SK-N-SH treated with all-trans-retinoic acid at 6 μM for 48 hours (cell line): Measurements from ENCODE around the gene COQ2.
A peak's percentile ranks its signal among the peaks of the same experiment; 100 is the strongest.
"Not testable (repeated sequence)": the region's sequence is repeated elsewhere in the genome, so short reads cannot be mapped to it uniquely, and the experiment has no call there.

ENCODE experiments used
- ATAC-seq: fragments of 200-7000 bp; cut with Tn5 transposase; 3 replicates; pipeline ENCODE4 v1.9.1; 2020; ENCODE audit warnings: mild to moderate bottlenecking, moderate library complexity
- ARNTL ChIP-seq: fragments of 450-650 bp; formaldehyde crosslinking; IDR thresholded peaks from 2 replicates; pipeline ENCODE4 v1.5.0; 2020; ENCODE audit warnings: low read depth, mild to moderate bottlenecking, moderate library complexity, borderline replicate concordance
- CSDC2 ChIP-seq: fragments of 250-450 bp; sonication (Bioruptor Pico); IDR thresholded peaks from 2 replicates; pipeline ENCODE4 v1.5.0; 2020; ENCODE audit warnings: mild to moderate bottlenecking, moderate library complexity
- ESRRG ChIP-seq: fragments of 250-450 bp; sonication (Bioruptor Pico); IDR thresholded peaks from 2 replicates; pipeline ENCODE4 v1.6.1; 2021; ENCODE audit warnings: mild to moderate bottlenecking
- OSR1 ChIP-seq: fragments of 250-450 bp; sonication (Bioruptor Pico); IDR thresholded peaks from 2 replicates; pipeline ENCODE4 v1.8.0; 2022; ENCODE audit warnings: moderate library complexity, mild to moderate bottlenecking, inconsistent platforms
- PPARA ChIP-seq: fragments of 250-450 bp; sonication (Bioruptor Pico); IDR thresholded peaks from 2 replicates; pipeline ENCODE4 v1.5.0; 2020; ENCODE audit warnings: mild to moderate bottlenecking, borderline replicate concordance
- RARB ChIP-seq: fragments of 250-450 bp; sonication (Bioruptor Pico); IDR thresholded peaks from 2 replicates; pipeline ENCODE4 v1.8.0; 2021; ENCODE audit warnings: mild to moderate bottlenecking, moderate library complexity
- TCF4 ChIP-seq: fragments of 250-450 bp; sonication (Bioruptor Pico); IDR thresholded peaks from 2 replicates; pipeline ENCODE4 v1.8.0; 2021; ENCODE audit warnings: mild to moderate bottlenecking, moderate library complexity, borderline replicate concordance
- TOX ChIP-seq: fragments of 250-450 bp; sonication (Bioruptor Pico); IDR thresholded peaks from 2 replicates; pipeline ENCODE4 v1.8.0; 2021; ENCODE audit warnings: mild to moderate bottlenecking, moderate library complexity, borderline replicate concordance
- ZC3H10 ChIP-seq: fragments of 250-450 bp; sonication (Bioruptor Pico); IDR thresholded peaks from 2 replicates; pipeline ENCODE4 v1.5.1; 2021; ENCODE audit warnings: mild to moderate bottlenecking, moderate library complexity
- ZFP3 ChIP-seq: fragments of 250-450 bp; sonication (Bioruptor Pico); IDR thresholded peaks from 2 replicates; pipeline ENCODE4 v1.5.0; 2020; ENCODE audit warnings: mild to moderate bottlenecking, moderate library complexity
- ZFP30 ChIP-seq: fragments of 450-650 bp; formaldehyde crosslinking; IDR thresholded peaks from 2 replicates; pipeline ENCODE4 v1.5.0; 2022; ENCODE audit warnings: mild to moderate bottlenecking, moderate library complexity
- ZNF565 ChIP-seq: fragments of 450-650 bp; formaldehyde crosslinking; conservative IDR thresholded peaks from 2 replicates; pipeline ENCODE4 v1.5.0; 2020; ENCODE audit warnings: low read depth, mild to moderate bottlenecking, moderate library complexity
- ZNF70 ChIP-seq: fragments of 450-650 bp; formaldehyde crosslinking; IDR thresholded peaks from 2 replicates; pipeline ENCODE4 v1.5.0; 2020; ENCODE audit warnings: mild to moderate bottlenecking, moderate library complexity
- ZNF8 ChIP-seq: fragments of 450-650 bp; formaldehyde crosslinking; IDR thresholded peaks from 2 replicates; pipeline ENCODE4 v1.5.0; 2020; ENCODE audit warnings: mild to moderate bottlenecking, moderate library complexity
- TF ChIP-seq, protein P1 (sequence below): fragments of 250-450 bp; sonication (Bioruptor Pico); IDR thresholded peaks from 2 replicates; pipeline ENCODE4 v1.5.0; 2020; ENCODE audit warnings: mild to moderate bottlenecking, moderate library complexity
- TF ChIP-seq, protein P2 (sequence below): fragments of 250-450 bp; sonication (Bioruptor Pico); IDR thresholded peaks from 2 replicates; pipeline ENCODE4 v1.8.0; 2021; ENCODE audit warnings: low read depth, mild to moderate bottlenecking, moderate library complexity, borderline replicate concordance
- TF ChIP-seq, protein P3 (sequence below): fragments of 250-450 bp; sonication (Bioruptor Pico); IDR thresholded peaks from 2 replicates; pipeline ENCODE4 v1.8.0; 2020; ENCODE audit warnings: mild to moderate bottlenecking, moderate library complexity, borderline replicate concordance
- TF ChIP-seq, protein P4 (sequence below): fragments of 250-450 bp; sonication (Bioruptor Pico); IDR thresholded peaks from 2 replicates; pipeline ENCODE4 v1.5.1; 2020; ENCODE audit warnings: low read depth, mild to moderate bottlenecking, moderate library complexity
- TF ChIP-seq, protein P5 (sequence below): fragments of 250-450 bp; sonication (Bioruptor Pico); IDR thresholded peaks from 2 replicates; pipeline ENCODE4 v1.5.1; 2021; ENCODE audit warnings: mild to moderate bottlenecking, moderate library complexity

Gene COQ2

DNA sequence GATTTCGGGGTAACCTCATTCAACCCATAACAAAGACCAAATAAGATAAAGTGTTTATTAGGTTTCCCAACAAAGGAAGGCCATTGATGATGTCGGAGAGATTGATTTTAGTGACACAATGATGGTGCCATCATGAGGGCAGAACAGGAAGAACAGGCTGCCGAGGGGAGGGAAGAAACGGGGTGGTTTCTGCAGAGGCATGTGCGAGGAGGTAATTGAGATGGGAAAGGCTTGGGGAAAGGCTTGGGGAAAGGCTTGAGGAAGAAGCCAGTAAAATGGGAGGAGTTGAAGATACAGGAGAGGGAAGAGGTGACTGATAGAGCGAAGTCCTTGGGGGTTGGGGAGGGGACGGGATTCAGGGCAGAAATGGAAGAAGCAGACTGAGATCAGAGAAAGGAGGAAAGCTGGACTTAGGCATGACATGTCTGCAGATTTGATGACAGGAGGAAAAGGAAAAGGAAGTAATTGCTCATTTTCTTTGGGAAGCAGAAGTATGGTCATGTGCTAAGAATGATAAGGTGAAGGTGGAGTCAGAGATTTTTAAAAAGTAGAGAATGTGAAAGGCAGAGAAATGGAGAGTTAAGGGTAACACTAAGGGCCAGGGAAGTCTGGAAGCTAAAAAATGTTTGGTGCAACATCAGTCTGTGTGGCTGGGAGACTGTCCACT is 44.1 kb upstream of the COQ2 start:
- ATAC-seq, result peak; percentile 53
- TF ChIP-seq OSR1 (CRISPR knock-in tag) (no peak), PPARA (no peak)
- TF ChIP-seq, protein P1, sequence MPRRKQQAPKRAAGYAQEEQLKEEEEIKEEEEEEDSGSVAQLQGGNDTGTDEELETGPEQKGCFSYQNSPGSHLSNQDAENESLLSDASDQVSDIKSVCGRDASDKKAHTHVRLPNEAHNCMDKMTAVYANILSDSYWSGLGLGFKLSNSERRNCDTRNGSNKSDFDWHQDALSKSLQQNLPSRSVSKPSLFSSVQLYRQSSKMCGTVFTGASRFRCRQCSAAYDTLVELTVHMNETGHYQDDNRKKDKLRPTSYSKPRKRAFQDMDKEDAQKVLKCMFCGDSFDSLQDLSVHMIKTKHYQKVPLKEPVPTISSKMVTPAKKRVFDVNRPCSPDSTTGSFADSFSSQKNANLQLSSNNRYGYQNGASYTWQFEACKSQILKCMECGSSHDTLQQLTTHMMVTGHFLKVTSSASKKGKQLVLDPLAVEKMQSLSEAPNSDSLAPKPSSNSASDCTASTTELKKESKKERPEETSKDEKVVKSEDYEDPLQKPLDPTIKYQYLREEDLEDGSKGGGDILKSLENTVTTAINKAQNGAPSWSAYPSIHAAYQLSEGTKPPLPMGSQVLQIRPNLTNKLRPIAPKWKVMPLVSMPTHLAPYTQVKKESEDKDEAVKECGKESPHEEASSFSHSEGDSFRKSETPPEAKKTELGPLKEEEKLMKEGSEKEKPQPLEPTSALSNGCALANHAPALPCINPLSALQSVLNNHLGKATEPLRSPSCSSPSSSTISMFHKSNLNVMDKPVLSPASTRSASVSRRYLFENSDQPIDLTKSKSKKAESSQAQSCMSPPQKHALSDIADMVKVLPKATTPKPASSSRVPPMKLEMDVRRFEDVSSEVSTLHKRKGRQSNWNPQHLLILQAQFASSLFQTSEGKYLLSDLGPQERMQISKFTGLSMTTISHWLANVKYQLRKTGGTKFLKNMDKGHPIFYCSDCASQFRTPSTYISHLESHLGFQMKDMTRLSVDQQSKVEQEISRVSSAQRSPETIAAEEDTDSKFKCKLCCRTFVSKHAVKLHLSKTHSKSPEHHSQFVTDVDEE (CRISPR knock-in tag), result no peak
- TF ChIP-seq, protein P2, sequence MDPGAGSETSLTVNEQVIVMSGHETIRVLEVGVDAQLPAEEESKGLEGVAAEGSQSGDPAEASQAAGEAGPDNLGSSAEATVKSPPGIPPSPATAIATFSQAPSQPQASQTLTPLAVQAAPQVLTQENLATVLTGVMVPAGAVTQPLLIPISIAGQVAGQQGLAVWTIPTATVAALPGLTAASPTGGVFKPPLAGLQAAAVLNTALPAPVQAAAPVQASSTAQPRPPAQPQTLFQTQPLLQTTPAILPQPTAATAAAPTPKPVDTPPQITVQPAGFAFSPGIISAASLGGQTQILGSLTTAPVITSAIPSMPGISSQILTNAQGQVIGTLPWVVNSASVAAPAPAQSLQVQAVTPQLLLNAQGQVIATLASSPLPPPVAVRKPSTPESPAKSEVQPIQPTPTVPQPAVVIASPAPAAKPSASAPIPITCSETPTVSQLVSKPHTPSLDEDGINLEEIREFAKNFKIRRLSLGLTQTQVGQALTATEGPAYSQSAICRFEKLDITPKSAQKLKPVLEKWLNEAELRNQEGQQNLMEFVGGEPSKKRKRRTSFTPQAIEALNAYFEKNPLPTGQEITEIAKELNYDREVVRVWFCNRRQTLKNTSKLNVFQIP (CRISPR knock-in tag), result no peak

DNA sequence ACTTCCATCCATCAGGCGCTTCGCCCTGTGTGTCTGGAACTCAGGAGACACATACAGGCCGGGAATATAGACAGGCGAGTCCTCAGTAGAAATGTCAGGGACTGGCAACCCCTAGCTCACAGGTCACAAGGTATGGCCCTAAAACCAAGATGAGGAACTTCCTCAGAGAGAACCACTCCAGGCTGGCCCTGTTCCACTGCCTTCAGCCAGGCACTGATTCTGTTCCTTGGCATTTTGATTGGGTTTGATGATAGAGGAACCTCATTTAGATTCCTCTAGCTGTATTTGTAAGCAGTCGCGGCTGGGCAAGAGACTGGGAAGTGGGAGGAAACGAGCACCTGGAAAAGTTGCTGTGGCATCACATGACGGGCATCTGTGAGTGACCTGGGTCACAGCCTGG is 41.9 kb upstream of the COQ2 start:
- TF ChIP-seq, protein P1 (CRISPR knock-in tag), result no peak
- TF ChIP-seq ZNF70 (CRISPR knock-in tag) (no peak), ZFP30 (CRISPR knock-in tag) (no peak), RARB (no peak), TCF4 (CRISPR knock-in tag) (no peak), ARNTL (CRISPR knock-in tag) (no peak), ZNF565 (CRISPR knock-in tag) (no peak), TOX (CRISPR knock-in tag) (no peak), PPARA (no peak), ESRRG (CRISPR knock-in tag) (no peak), ZFP3 (CRISPR knock-in tag) (no peak), OSR1 (CRISPR knock-in tag) (no peak), CSDC2 (CRISPR knock-in tag) (no peak), ZNF8 (CRISPR knock-in tag) (no peak), ZC3H10 (no peak)
- TF ChIP-seq, protein P3, sequence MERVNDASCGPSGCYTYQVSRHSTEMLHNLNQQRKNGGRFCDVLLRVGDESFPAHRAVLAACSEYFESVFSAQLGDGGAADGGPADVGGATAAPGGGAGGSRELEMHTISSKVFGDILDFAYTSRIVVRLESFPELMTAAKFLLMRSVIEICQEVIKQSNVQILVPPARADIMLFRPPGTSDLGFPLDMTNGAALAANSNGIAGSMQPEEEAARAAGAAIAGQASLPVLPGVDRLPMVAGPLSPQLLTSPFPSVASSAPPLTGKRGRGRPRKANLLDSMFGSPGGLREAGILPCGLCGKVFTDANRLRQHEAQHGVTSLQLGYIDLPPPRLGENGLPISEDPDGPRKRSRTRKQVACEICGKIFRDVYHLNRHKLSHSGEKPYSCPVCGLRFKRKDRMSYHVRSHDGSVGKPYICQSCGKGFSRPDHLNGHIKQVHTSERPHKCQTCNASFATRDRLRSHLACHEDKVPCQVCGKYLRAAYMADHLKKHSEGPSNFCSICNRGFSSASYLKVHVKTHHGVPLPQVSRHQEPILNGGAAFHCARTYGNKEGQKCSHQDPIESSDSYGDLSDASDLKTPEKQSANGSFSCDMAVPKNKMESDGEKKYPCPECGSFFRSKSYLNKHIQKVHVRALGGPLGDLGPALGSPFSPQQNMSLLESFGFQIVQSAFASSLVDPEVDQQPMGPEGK (CRISPR knock-in tag), result no peak
- TF ChIP-seq, protein P4, sequence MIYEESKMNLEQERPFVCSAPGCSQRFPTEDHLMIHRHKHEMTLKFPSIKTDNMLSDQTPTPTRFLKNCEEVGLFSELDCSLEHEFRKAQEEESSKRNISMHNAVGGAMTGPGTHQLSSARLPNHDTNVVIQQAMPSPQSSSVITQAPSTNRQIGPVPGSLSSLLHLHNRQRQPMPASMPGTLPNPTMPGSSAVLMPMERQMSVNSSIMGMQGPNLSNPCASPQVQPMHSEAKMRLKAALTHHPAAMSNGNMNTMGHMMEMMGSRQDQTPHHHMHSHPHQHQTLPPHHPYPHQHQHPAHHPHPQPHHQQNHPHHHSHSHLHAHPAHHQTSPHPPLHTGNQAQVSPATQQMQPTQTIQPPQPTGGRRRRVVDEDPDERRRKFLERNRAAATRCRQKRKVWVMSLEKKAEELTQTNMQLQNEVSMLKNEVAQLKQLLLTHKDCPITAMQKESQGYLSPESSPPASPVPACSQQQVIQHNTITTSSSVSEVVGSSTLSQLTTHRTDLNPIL (CRISPR knock-in tag), result no peak
- TF ChIP-seq, protein P2 (CRISPR knock-in tag), result no peak
- TF ChIP-seq, protein P5, sequence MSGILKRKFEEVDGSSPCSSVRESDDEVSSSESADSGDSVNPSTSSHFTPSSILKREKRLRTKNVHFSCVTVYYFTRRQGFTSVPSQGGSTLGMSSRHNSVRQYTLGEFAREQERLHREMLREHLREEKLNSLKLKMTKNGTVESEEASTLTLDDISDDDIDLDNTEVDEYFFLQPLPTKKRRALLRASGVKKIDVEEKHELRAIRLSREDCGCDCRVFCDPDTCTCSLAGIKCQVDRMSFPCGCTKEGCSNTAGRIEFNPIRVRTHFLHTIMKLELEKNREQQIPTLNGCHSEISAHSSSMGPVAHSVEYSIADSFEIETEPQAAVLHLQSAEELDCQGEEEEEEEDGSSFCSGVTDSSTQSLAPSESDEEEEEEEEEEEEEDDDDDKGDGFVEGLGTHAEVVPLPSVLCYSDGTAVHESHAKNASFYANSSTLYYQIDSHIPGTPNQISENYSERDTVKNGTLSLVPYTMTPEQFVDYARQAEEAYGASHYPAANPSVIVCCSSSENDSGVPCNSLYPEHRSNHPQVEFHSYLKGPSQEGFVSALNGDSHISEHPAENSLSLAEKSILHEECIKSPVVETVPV (CRISPR knock-in tag), result no peak
- no peak for ATAC-seq

DNA sequence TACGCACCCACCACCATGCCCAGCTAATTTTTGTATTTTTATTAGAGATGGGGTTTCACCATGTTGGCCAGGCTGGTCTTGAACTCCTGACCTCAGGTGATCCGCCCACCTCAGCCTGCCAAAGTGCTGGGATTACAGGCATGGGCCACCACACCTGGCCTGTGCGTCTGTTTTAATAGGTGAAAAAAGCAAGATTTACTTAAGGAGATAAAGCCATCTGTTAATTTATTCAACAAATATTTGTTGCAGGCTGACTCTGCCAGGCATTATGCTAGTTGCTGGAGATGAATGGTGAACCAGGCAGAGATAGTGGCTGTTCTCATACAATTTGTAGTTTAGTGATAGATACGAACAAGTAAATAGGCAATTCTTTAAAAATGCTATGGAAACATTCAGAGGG is 40.7 kb upstream of the COQ2 start:
- ATAC-seq, result not testable (repeated sequence)
